Stimulated activated CD8-positive, alpha-beta memory T cell treated with anti-CD3 and anti-CD28 coated beads, Interleukin-15, amount 100 ng/mL, for 4 hours (primary cell): ENCODE data around the gene SPRING1.

Experiments used
- DNase-seq, 2 donors: peaks; one replicate each; pipeline ENCODE4 v3.0.0-alpha.2; 2020; ENCODE audit warnings: low read depth in 2 of 2

Gene SPRING1

DNA sequence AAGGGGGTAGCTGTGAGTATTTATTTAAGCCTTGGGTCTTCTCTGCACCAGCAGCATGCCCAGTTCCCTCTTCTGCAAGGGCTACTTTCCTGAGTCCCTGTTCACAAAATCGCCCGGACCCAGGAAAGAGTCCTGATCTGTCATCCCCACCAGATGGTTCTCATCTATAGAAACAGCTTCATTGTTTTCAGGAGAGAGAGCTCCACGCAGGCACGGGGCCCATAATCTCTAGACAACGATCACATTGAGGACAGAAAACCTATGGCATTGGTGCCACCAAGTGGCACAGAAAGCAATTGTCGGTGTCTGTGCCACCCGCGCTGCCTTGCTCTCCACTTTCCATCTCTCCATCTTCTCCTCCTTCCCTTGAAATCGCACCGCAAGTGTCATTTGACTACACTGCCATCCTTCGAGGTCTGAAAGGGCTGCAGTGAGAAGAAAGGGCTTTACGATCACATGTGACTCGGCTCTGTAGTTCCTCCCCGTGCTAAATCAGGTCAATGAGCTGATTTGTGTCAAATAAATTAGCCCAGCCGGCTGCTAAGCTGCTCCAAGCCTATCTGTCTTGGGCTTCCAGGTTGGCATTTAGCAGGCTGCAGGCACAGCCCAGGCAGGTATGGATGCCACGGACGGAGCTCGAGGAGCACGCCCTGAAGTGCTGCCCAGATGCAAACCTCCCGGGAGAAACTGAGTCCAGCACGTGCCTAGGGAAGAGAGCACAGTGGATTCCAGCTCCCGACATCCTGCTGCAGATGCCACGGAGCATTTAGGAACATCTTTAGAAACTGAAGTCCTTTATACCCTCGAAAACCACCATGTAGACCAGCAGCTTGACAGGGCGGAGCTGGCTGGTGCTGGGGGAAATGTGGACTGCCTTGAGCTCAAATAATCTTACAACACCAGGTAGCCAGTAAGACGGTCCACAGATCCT is 28.8 kb downstream of the SPRING1 start:
- no peak for DNase-seq

DNA sequence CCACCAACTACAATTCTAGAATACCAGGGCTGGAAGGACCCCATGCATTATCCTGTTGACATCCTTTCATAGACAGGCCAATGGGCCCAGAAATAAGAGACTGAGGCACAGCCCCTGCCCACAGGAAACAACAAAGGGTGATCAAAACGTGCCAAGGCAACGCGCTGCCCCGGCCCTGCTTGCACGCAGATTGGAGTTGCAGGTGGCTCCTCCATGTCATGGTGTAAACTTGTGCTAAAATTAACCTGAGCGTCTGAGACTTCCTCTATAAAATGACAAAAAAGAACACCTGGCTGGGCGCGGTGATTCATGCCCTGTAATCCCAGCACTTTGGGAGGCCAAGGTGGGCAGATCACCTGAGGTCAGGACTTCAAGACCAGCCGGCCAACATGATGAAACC is 30.1 kb downstream of the SPRING1 start:
- no peak for DNase-seq

DNA sequence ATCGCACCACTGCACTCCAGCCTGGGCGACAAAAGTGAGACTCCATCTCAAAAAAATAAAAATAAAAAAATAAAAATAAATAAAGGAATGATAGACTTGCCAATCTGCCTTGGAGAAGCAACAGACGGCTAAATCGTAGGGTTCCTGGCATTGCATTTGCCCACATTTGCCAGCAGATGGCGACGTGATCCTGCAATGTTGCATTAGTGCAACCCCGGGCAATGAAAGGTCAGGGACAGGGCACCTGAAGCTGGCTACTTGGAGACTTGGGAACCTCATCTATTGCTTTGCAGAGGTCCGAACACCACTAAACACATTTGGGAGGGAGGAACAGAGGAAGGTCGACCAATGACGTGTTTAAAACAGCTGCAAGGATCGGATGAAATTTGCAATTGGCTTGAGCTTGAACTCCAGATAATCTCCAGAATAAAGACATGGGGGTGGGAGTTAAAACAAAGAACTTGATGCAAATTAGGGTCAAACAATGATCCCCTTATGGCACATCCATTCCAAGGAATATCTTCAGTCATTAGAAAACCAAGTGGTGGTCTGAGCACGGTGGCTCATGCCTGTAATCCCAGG is 34.6 kb downstream of the SPRING1 start:
- DNase-seq = peak; percentile 14 to 40

DNA sequence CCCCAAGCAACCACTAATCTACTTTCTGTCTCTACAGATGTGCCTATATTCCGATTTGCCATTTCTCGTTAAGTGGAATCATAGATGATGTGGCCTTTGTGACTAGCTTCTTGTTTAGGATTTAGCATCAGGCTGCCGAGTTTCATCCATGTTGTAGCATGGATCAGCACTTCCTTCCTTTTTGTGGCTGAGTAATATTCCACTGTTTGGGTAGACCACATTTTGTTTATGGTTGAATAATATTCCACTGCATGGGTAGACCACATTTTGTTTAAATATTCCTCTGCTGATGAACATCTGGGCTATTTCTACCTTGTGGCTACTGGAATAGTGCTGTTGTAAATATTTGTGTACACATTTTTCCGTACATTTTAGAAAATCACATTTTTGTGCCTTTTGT is 36.4 kb downstream of the SPRING1 start:
- DNase-seq = no peak

DNA sequence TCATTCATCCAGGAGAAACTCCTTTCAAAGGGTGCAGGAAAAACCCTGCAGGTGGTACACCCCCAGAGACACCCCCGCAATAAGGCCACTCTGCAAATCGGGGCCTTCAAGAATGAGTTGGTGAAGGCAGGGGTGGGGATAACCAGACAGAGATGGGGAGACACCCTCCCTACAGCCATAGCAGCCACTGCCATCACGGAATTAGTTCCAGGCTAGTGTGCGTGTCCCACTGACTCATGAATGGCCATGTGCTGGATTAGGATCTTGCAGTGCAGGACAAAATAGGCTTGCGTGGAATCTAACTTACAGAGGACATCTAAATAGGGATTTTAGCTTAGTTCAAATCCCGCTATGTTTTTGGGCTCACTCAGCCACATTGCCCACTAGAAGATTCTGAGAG is 37.8 kb downstream of the SPRING1 start:
- DNase-seq = no peak

DNA sequence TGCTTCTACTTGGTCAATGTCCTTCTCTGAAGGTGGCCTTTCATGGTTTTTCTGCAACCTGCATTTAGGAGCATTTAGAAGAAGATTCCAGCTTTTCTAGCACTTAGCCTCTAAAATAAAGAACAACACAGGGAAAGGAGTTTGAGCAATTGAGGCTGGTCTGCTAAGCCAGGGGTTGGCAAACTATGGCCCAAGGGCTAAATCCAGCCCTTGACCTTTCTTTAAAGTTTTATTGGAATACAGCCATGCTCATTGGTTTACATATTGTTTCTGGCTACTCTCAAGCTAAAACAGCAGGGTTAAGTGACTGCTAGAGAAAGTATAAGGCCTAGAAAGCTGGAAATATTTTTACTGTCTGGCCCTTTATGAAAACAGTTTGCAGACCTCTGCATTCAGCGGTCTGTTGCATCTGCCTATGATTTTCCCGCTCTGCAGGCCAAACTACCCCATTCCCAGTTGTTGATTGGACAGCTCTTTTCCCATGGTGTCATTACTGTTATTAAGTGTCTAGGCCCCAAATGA is 39.3 kb downstream of the SPRING1 start:
- no peak for DNase-seq

DNA sequence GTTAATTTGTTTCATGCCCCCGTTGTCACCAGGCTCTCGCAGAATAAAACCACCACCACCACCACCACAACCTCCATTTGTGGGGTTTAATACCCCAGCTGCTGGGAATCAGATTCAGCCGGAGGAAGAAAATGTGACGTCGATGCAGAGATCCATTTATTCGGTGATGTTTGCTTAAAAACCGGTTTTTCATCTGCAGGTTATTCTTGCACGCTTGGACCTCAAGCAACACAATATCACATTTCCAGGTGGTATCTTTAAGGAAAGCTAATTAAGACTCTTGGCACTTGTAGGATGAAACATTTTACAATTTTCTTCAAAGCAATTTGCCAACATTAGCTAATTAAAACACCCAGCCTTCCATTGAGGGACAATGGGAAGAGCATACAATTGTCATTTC is 39.8 kb downstream of the SPRING1 start:
- DNase-seq = no peak

DNA sequence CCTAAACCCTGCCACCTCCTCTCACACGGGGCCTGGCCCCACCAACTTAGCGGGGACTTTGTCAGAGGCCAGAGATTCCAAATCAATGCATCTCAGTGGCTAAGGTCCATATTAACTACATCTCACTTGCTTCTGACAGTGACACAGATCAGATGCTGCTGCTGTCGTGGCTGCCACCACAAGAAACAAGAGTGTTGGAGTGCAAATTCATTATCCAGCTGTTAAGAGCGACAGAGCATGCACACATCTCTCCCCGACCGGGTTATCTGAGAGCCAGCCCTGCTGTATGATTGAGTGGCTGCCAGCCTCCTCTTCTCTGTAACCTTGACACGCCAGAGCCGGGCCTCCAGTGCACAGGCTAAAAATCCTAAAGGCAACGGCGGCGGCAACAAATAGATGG is 40.2 kb downstream of the SPRING1 start:
- DNase-seq = no peak

DNA sequence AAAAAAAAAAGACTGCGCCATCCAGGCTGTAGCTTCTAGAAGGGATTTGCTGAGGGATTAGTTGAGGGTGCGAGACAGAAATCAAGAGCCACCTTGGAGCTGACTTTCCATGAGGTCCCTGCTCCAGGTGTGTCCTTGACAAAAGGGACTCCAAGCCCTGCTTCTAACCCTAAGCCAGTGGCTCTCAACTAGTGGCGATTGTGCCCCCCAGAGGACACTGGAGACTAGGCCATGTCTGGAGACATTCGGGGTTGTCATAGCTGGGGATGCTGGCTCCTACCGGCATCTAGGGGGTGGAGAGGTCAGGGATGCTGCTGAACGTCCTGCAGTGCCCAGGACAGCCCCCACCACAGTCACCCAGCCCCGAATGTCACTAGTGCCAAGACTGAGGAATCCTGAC is 40.6 kb downstream of the SPRING1 start:
- DNase-seq = no peak

DNA sequence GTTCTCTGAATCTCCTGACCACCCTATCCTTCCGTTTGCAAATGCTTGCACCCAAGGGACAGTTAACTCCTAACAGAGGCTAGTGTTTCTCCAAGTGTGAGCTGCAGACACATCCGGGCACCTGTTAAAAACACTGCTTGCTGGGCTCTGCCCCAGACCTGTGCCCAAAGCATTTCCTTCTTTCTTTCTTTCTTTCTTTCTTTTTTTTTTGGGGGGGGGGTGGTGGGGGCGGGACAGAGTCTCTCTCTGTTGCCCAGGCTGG is 42.5 kb downstream of the SPRING1 start:
- DNase-seq = no peak

DNA sequence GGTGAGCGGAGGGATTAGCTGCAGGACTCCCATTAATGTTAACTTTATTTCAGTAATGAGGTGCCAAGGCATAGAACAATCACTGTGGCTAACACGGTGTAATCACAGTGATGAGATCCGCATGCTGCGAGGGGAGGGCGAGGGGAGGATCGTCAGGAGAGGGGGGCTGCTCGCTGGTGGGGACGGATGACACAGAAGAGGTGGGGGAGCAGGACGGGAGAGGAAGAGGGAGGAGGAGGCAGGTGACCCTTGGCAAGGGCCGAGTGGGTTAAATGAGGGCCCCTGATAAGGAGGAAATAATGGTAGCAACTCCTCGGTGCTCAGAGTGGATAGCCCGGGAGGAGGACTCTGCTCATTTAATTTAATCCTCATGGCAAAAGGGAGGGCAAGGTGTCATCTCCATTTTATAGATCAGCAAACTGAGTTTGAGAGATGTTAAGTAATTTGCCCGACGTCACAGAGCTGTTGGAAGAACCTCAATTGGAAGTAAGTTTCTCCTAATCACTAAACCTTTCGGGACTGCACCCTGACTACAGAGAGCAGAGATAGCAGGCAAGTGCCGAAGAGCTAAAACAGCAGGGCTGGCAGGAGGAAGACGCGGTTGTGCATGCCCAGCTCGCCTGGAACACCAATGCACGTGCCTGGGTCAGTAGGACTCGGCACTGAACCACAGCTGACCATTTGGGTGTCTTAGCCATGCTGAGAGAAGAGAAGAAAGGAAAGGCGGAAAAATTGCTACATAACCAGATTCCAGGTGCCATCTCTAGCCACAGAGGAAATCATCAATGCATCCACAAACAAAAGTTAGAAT is 43.0 kb downstream of the SPRING1 start:
- no peak for DNase-seq

DNA sequence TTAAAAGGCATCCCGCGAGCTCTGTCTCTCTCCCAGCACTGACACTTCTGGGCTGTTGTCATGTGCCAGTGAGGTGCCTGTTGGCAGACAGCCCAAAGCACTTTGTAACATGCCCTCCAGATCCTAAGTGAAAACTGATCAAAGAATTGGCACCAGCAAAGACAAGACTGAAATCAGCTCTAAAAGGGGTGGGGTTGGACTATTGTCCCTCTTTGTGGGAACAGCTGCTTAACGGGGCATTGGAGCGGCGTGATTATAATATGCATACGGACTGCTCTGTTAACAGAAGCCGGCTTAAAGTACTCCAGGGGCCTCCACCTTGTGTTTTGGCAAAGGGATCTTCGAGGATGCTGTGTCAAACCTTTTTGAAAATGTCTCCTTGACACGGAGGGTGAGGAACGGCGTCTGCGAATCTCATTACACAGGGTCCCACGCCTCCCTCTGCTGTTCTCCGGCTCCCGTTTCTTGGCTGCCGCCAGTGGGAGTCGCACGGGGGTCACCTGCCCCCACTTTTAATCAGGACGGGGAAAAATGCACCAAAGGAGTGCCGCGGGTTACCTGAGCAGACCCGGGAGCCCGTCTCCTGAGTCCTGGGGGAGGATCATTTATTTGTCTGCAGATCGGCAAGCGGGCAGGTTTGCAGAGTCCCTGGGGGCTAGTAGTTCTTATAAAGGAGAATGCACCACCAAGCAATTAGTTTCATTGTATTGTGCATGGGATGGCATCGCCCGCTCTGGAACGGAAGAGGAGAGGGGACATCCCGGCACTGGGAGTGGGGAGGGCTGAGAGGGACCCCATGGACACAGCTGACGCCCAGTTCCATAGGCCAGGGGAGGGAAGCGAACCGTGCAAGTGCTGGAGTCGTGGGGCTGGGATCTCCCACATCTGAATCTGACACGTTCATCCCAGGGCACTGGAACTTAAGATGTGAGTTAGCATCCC is 44.3 kb downstream of the SPRING1 start:
- no peak for DNase-seq

DNA sequence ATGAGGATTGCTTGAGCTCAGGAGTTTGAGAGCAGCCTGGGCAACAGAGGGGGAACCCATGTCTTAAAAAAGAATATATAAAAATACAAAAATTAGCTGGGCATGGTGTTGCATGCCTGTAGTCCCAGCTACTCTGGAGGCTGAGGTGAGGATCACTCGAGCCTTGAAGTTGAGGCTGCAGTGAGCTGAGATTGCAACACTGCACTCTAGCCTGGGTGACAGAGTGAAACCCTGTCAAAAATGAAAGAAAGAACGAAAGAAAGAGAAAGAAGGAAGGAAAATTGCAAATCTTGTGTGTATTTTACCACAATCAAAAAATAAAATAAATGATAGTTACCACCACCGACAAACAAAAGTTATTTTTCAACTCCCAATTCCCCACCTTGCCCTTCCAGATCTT is 45.3 kb downstream of the SPRING1 start:
- DNase-seq = no peak

DNA sequence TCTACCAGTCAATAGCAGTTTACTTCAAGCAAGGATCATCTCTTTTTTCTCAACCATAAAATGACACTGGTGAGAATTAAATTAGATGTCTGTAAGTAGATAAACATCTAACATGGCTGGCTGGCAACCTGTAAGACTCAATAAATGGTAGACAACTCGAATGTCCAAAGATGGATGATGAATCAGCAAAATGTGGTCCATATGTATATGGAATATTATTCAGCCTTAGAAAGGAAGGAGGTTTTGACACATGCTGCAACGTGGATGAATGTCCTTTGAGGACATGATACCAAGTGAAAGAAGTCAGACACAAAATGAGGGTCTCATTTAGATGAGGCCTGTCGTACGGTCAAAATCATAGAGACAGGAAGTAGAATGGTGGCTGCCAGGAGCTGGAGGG is 46.2 kb downstream of the SPRING1 start:
- no peak for DNase-seq

DNA sequence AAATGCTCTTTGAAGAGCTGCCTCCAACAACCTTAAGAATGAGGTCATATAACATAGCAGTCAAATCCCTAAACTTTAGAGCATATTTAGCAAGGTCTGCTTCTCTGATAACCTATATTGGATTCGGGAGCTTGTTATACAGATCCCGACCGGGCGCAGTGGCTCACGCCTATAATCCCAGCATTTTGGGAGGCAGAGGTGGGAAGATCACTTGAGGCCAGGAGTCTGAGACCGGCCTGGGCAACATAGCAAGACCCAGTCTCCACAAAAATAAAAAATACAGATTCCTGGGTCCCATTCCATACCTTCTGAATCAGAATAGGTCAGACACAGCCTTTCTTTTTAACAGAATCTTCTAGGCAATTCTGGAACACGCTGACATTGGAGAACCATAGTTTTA is 46.7 kb downstream of the SPRING1 start:
- DNase-seq = no peak

DNA sequence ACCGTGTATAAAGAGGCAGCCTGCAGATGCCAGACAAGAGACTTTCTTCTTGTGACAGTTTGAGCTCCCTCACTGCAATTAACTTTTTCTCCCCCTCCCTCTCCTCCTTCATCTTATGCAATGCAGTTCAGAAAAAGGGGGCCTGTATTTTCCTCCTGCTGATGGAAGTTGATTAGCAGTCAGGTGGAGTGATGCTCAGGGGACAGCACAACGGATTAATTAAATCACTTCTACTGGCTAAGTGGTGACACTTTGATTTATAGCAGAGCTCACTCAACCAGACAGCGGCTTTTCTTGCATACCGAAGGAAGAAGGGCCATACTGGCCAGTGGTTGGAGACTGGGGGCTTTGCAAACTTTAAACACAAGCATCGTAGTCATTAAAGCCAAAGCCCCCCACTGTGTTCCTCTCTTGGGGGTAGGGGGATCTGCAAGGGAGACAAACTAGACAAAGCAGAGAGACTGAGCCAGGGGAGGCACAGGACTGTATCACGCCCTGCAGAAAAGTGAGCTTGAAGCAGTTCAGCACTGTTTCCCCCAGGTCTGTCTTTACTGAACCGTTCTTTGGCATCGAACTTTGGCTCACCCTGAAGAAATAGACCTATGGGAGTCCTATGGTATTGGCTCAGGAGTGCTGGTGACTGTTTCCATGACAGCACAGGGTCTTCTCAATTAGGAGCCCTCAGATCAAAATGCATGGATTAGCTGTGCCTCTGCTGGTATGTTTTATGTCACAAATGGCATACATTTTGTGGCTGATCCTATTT is 47.7 kb downstream of the SPRING1 start:
- DNase-seq = no peak

DNA sequence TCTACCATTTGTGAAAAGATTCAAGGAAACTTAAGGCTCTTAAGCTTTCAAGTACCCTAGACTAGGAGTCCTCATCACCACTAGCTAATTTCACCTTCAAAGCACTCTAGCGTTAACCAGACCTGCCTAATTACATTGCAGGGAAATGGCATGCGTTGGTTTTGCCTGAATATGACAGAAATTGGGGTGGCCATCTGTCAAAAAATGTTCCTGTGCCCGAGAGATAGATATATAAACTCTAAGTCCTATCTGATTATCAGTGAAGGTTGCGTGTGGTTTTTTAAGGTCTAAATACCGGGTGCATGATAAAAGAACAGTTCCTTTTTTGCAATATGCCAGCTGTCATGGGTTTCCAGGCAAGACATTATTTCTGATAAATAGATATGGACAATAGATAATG is 48.3 kb downstream of the SPRING1 start:
- no peak for DNase-seq
